Body of pancreas (tissue), 4 donors: ENCODE measurements around the gene UFC1.

Experiments used
- POLR2A ChIP-seq, 3 donors: fragments of 450-650 bp; IDR thresholded peaks; one replicate each; pipeline ENCODE4 v1.6.1; 2016; ENCODE audit warnings: antibody characterized with exemption in 3 of 3, mild to moderate bottlenecking in 2 of 3
- TF ChIP-seq, protein P1 (sequence below), 7 experiments: fragments of 450-650 bp in 4 of 7; fragments of 200-600 bp in 3 of 7; sonication (generic) in 3 of 7; IDR thresholded peaks; one replicate each; pipeline ENCODE4 v1.5.1; 2016 to 2019; ENCODE audit warnings: antibody characterized with exemption in 7 of 7

DNA sequence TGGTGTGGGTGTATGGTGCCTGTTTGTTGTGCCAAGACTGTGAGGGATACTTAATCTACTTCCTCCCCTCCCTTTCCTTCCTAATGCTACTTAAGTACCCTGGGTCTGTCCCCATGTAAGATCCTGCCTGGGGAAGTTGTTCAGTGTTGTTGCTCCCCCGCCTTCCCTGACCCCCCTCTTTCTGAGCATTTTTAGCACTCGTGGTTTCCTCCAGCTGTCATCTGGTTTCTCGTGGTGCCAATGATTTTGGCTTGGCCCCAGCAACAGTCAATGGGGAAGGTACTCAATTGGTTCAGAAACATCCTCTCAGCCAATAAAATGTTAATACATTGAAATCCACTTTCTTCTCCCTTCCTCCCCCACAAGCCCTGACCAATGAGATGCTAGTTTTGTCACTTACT lies 31.5 kb downstream of the UFC1 start:
- TF ChIP-seq, protein P1, sequence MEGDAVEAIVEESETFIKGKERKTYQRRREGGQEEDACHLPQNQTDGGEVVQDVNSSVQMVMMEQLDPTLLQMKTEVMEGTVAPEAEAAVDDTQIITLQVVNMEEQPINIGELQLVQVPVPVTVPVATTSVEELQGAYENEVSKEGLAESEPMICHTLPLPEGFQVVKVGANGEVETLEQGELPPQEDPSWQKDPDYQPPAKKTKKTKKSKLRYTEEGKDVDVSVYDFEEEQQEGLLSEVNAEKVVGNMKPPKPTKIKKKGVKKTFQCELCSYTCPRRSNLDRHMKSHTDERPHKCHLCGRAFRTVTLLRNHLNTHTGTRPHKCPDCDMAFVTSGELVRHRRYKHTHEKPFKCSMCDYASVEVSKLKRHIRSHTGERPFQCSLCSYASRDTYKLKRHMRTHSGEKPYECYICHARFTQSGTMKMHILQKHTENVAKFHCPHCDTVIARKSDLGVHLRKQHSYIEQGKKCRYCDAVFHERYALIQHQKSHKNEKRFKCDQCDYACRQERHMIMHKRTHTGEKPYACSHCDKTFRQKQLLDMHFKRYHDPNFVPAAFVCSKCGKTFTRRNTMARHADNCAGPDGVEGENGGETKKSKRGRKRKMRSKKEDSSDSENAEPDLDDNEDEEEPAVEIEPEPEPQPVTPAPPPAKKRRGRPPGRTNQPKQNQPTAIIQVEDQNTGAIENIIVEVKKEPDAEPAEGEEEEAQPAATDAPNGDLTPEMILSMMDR (IDR thresholded peaks at IDR 0.05), result no peak
- peak in 1 of 3 donors; percentile 13 for TF ChIP-seq POLR2A (IDR thresholded peaks at IDR 0.05)
